ENCODE data around the gene ZBTB4. TPM values are rescaled to one million over a fixed set of nuclear protein-coding genes. Genes with fewer than 3 reads are reported as not detected.
"Not testable (repeated sequence)": the region's sequence is repeated elsewhere in the genome, so short reads cannot be mapped to it uniquely, and the experiment has no call there.

The ZBTB4 gene
- total RNA-seq, 1 experiment from 2014 or later, result 14.4 TPM

DNA sequence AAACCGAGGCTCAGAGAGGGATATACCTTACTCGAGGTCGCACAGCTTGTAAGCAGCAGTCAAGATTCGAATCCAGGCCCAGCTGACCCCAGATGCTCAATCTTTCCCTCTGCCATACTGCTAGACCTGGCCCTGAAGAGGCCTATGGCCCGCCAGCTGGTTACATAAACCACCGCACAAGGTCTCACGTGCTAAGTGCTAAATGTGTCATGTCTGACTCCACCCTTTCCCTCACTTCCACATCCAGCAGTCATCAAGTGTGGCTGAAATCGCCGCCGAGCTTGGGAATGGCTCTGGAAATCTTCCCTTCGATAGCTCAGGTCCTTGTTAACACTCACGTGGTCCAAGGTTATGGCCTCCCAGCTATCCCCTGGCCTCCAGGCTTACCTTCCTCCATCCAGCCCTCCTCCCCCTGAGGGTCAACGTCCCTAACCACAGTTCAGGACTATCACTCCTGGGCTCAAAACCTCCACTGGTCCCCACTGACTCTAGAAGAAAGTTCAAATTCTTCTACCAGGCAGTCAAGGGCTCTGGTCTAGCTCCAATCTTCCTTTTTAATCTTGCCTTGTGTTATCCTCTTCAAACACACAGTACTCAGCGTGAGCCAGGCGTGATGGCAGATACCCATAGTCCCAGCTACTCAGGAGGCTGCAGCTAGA is 3.5 kb downstream of the ZBTB4 start:
- no peaks in the 10 kb centered on the region; the same call in 1 of the 2 replicates for H3K27me3 Mint-ChIP-seq (ENCODE audit: low read depth)
- no peak overlapping the region for H2AK5ac ChIP-seq (ENCODE audit: insufficient read length, low read length)
- no peak overlapping the region for H3K9ac ChIP-seq (ENCODE audit: extremely low read depth, insufficient read length, low read length)
- H3K79me2 ChIP-seq (ENCODE audit: insufficient read depth, low read length), result peaks cover 5% of the 10 kb centered on the region; the same call in 1 of the 2 replicates
- no peak overlapping the region for H3K27ac Mint-ChIP-seq
- H2BK20ac ChIP-seq (ENCODE audit: low read depth, low read length, poor library complexity, severe bottlenecking), result no peak overlapping the region
- H3K4me3 Mint-ChIP-seq, result no peak overlapping the region
- no peak overlapping the region for H4K8ac ChIP-seq (replicated peaks; ENCODE audit: insufficient read length, low read depth, low read length)
- no peak overlapping the region for H3K4ac ChIP-seq (ENCODE audit: low read depth, low read length)
- H2AFZ ChIP-seq (ENCODE audit: low read length), result no peak overlapping the region
- WGBS (ENCODE audit: extremely low coverage, insufficient read length, low lambda C conversion rate), result no CpG with 5 or more reads among the region's 15 CpGs
- H3K4me1 ChIP-seq (ENCODE audit: insufficient read depth, low read length), result peaks cover 8% of the 10 kb centered on the region; the same call in 1 of the 2 replicates
- H3K23me2 ChIP-seq (ENCODE audit: insufficient read length, low read depth, low read length, poor library complexity, severe bottlenecking), result peaks cover 4% of the 10 kb centered on the region
- no peak overlapping the region for H3K18ac ChIP-seq (ENCODE audit: insufficient read length, low read depth, low read length)
- no peak overlapping the region for H2BK5ac ChIP-seq (ENCODE audit: insufficient read length, low read length)
- H2BK12ac ChIP-seq (ENCODE audit: insufficient read length, low read depth, low read length), result no peak overlapping the region
- H3K56ac ChIP-seq (ENCODE audit: insufficient read length, low read depth, low read length), result no peak overlapping the region
- H3T11ph ChIP-seq (ENCODE audit: low read length), result no peak overlapping the region
- H4K91ac ChIP-seq (ENCODE audit: insufficient read length, low read depth, low read length), result no peak overlapping the region
- peaks cover 30 to 32% of the 10 kb centered on the region in 2 experiments for H3K4me1 Mint-ChIP-seq
- H2BK120ac ChIP-seq (ENCODE audit: low read depth, low read length, poor library complexity, severe bottlenecking), result no peak overlapping the region
- H3K4me2 ChIP-seq (ENCODE audit: insufficient read depth, insufficient read length, low read length), result no peak overlapping the region
- no peaks in the 10 kb centered on the region; a peak in 1 of 5 replicates for H3K9me3 Mint-ChIP-seq
- H3K14ac ChIP-seq (ENCODE audit: insufficient read depth, low read length), result no peak overlapping the region
- DNase-seq, result no peak
- H4K20me1 ChIP-seq (ENCODE audit: control insufficient read depth, insufficient read depth, insufficient read length), result peaks cover 6% of the 10 kb centered on the region
- peaks cover 0 to 4% (median 0%) of the 10 kb centered on the region in 3 experiments; a peak in 1 of 7 replicates for H3K36me3 Mint-ChIP-seq (ENCODE audit: insufficient read depth in 1 of 3, low read depth in 3 of 3)
- H2BK15ac ChIP-seq (ENCODE audit: low read depth, low read length), result no peak overlapping the region
- no peak overlapping the region for H4K5ac ChIP-seq (ENCODE audit: insufficient read length, low read depth, low read length)
- no peaks in the 10 kb centered on the region for H3K9me3 ChIP-seq (ENCODE audit: control insufficient read depth, low read depth, low read length)
- no peak overlapping the region for H3K23ac ChIP-seq (ENCODE audit: insufficient read length, low read depth, low read length)
- peaks cover 3% of the 10 kb centered on the region for H3K79me1 ChIP-seq (ENCODE audit: insufficient read depth, low read depth, low read length, poor library complexity, severe bottlenecking)
- H3K27ac ChIP-seq (ENCODE audit: insufficient read length, low read depth, low read length), result no peak overlapping the region
- no peaks in the 10 kb centered on the region for H3K27me3 ChIP-seq (ENCODE audit: insufficient read depth, low read length)
- TF ChIP-seq, protein P1, sequence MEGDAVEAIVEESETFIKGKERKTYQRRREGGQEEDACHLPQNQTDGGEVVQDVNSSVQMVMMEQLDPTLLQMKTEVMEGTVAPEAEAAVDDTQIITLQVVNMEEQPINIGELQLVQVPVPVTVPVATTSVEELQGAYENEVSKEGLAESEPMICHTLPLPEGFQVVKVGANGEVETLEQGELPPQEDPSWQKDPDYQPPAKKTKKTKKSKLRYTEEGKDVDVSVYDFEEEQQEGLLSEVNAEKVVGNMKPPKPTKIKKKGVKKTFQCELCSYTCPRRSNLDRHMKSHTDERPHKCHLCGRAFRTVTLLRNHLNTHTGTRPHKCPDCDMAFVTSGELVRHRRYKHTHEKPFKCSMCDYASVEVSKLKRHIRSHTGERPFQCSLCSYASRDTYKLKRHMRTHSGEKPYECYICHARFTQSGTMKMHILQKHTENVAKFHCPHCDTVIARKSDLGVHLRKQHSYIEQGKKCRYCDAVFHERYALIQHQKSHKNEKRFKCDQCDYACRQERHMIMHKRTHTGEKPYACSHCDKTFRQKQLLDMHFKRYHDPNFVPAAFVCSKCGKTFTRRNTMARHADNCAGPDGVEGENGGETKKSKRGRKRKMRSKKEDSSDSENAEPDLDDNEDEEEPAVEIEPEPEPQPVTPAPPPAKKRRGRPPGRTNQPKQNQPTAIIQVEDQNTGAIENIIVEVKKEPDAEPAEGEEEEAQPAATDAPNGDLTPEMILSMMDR (conservative IDR thresholded peaks at IDR 0.05), result no peak

DNA sequence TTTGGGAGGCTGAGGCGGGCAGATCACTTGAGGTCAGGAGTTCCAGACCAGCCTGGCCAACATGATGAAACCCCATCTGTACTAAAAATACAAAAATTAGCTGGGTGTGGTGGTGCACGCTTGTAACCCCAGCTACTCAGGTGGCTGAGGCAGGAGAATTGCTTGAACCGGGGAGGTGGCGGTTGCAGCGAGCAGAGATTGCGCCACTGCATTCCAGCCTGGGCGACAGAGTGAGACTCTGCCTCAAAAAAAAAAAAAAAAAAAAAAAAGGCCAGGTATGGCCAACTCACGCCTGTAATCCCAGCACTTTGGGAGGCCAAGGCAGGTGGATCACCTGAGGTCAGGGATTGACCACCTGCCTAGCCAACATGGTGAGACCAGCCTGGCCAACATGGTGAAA is 4.7 kb downstream of the ZBTB4 start:
- H3K9ac ChIP-seq (ENCODE audit: extremely low read depth, insufficient read length, low read length); H3K23me2 ChIP-seq (ENCODE audit: insufficient read length, low read depth, low read length, poor library complexity, severe bottlenecking); H3K36me3 Mint-ChIP-seq (ENCODE audit: insufficient read depth in 1 of 3, low read depth in 3 of 3); H3K79me1 ChIP-seq (ENCODE audit: insufficient read depth, low read depth, low read length, poor library complexity, severe bottlenecking); DNase-seq; H2AFZ ChIP-seq (ENCODE audit: low read length); H4K5ac ChIP-seq (ENCODE audit: insufficient read length, low read depth, low read length); H3K23ac ChIP-seq (ENCODE audit: insufficient read length, low read depth, low read length); H2BK20ac ChIP-seq (ENCODE audit: low read depth, low read length, poor library complexity, severe bottlenecking); H3K4me2 ChIP-seq (ENCODE audit: insufficient read depth, insufficient read length, low read length); H3K14ac ChIP-seq (ENCODE audit: insufficient read depth, low read length); H3K9me3 ChIP-seq (ENCODE audit: control insufficient read depth, low read depth, low read length); H3K27me3 ChIP-seq (ENCODE audit: insufficient read depth, low read length); H3K27me3 Mint-ChIP-seq (ENCODE audit: low read depth); H3K18ac ChIP-seq (ENCODE audit: insufficient read length, low read depth, low read length); H3K79me2 ChIP-seq (ENCODE audit: insufficient read depth, low read length); H2BK12ac ChIP-seq (ENCODE audit: insufficient read length, low read depth, low read length); H3T11ph ChIP-seq (ENCODE audit: low read length); H3K56ac ChIP-seq (ENCODE audit: insufficient read length, low read depth, low read length); H3K4me1 ChIP-seq (ENCODE audit: insufficient read depth, low read length); H4K8ac ChIP-seq (replicated peaks; ENCODE audit: insufficient read length, low read depth, low read length); H2BK120ac ChIP-seq (ENCODE audit: low read depth, low read length, poor library complexity, severe bottlenecking); H3K4ac ChIP-seq (ENCODE audit: low read depth, low read length); H3K27ac ChIP-seq (ENCODE audit: insufficient read length, low read depth, low read length); H3K4me3 Mint-ChIP-seq; H3K27ac Mint-ChIP-seq; H4K20me1 ChIP-seq (ENCODE audit: control insufficient read depth, insufficient read depth, insufficient read length); H3K9me3 Mint-ChIP-seq; H2BK15ac ChIP-seq (ENCODE audit: low read depth, low read length); H2AK5ac ChIP-seq (ENCODE audit: insufficient read length, low read length); H2BK5ac ChIP-seq (ENCODE audit: insufficient read length, low read length); H4K91ac ChIP-seq (ENCODE audit: insufficient read length, low read depth, low read length): not testable (repeated sequence)
- WGBS (ENCODE audit: extremely low coverage, insufficient read length, low lambda C conversion rate), result no CpG with 5 or more reads among the region's 8 CpGs
- H3K4me1 Mint-ChIP-seq, result peaks cover 22 to 26% of the 10 kb centered on the region in 2 experiments
